WTC11 (cell line): ENCODE data around the gene HOXA13. TPM values are rescaled to one million over a fixed set of nuclear protein-coding genes. Genes with fewer than 3 reads are reported as not detected.
A peak's percentile ranks its signal among the peaks of the same experiment; 100 is the strongest.

Experiments used
- ATAC-seq: fragments of 200-7000 bp; cut with Tn5 transposase; 2 replicates; pipeline ENCODE4 v1.10.0; 2021; ENCODE audit warnings: mild to moderate bottlenecking, moderate library complexity
- CTCF ChIA-PET: fragments of 300-600 bp; sonication (Branson Sonifier 250); formaldehyde crosslinking; loops from one replicate; lab custom pipeline; 2021; ENCODE audit warnings: antibody characterized with exemption; lab: Charles Lee
- POLR2A ChIA-PET: fragments of 350-600 bp; sonication (Branson Sonifier 250); formaldehyde crosslinking; loops from one replicate; lab custom pipeline; 2021; ENCODE audit warnings: antibody characterized with exemption; lab: Charles Lee
- DNase-seq: peaks from one replicate; pipeline ENCODE4 v3.0.0; 2021; ENCODE audit warnings: low spot score
- H3K27ac Mint-ChIP-seq: 2 replicates; pipeline ENCODE4 v1.8.0; 2021; ENCODE audit warnings: mixed read lengths
- H3K27me3 Mint-ChIP-seq: 2 replicates; pipeline ENCODE4 v1.8.0; 2021; ENCODE audit warnings: low read depth, mild to moderate bottlenecking, moderate library complexity, mixed read lengths
- H3K36me3 Mint-ChIP-seq: 2 replicates; pipeline ENCODE4 v1.8.0; 2021; ENCODE audit warnings: mixed read lengths
- H3K4me1 Mint-ChIP-seq: 2 replicates; pipeline ENCODE4 v1.8.0; 2022; ENCODE audit warnings: mixed read lengths
- H3K4me3 Mint-ChIP-seq: 2 replicates; pipeline ENCODE4 v1.8.0; 2021; ENCODE audit warnings: mild to moderate bottlenecking, moderate library complexity, mixed read lengths
- H3K9me3 Mint-ChIP-seq: 2 replicates; pipeline ENCODE4 v1.8.0; 2021; ENCODE audit warnings: mixed read lengths
- AFF4 ChIP-seq: sonication (generic); formaldehyde crosslinking; IDR thresholded peaks from 2 replicates; pipeline ENCODE4 v1.8.1; 2023; ENCODE audit warnings: mild to moderate bottlenecking, missing genetic modification reagents, borderline replicate concordance
- ATF1 ChIP-seq: sonication (generic); formaldehyde crosslinking; IDR thresholded peaks from 2 replicates; pipeline ENCODE4 v1.8.1; 2023; ENCODE audit warnings: mild to moderate bottlenecking, moderate library complexity, missing genetic modification reagents
- CREM ChIP-seq: sonication (generic); formaldehyde crosslinking; IDR thresholded peaks from 2 replicates; pipeline ENCODE4 v1.8.1; 2022; ENCODE audit warnings: mild to moderate bottlenecking, missing genetic modification reagents, moderate library complexity
- EMX1 ChIP-seq: fragments of 250-450 bp; sonication (Bioruptor Pico); IDR thresholded peaks from 2 replicates; pipeline ENCODE4 v1.8.0; 2021; ENCODE audit warnings: mild to moderate bottlenecking
- FOXK1 ChIP-seq: sonication (generic); formaldehyde crosslinking; IDR thresholded peaks from 2 replicates; pipeline ENCODE4 v1.8.0; 2022; ENCODE audit warnings: mild to moderate bottlenecking, moderate library complexity, missing genetic modification reagents
- FOXP1 ChIP-seq: sonication (generic); formaldehyde crosslinking; IDR thresholded peaks from 2 replicates; pipeline ENCODE4 v1.8.0; 2022; ENCODE audit warnings: missing genetic modification reagents, mild to moderate bottlenecking, moderate library complexity, borderline replicate concordance
- GABPB1 ChIP-seq: sonication (generic); formaldehyde crosslinking; IDR thresholded peaks from 2 replicates; pipeline ENCODE4 v1.8.1; 2023; ENCODE audit warnings: mild to moderate bottlenecking, missing genetic modification reagents
- HMGA2 ChIP-seq: fragments of 250-450 bp; sonication (Bioruptor Pico); IDR thresholded peaks from 2 replicates; pipeline ENCODE4 v1.4.0; 2021; ENCODE audit warnings: mild to moderate bottlenecking, moderate library complexity
- HMGXB4 ChIP-seq: sonication (generic); formaldehyde crosslinking; IDR thresholded peaks from 2 replicates; pipeline ENCODE4 v1.8.1; 2023; ENCODE audit warnings: mild to moderate bottlenecking, moderate library complexity, missing genetic modification reagents
- IRF2 ChIP-seq: sonication (generic); formaldehyde crosslinking; IDR thresholded peaks from 2 replicates; pipeline ENCODE4 v1.8.0; 2022; ENCODE audit warnings: low read depth, missing genetic modification reagents, borderline replicate concordance
- NFATC4 ChIP-seq: fragments of 250-450 bp; sonication (Bioruptor Pico); IDR thresholded peaks from 2 replicates; pipeline ENCODE4 v1.9.0; 2021; ENCODE audit warnings: mild to moderate bottlenecking
- NFYB ChIP-seq: sonication (generic); formaldehyde crosslinking; conservative IDR thresholded peaks from 2 replicates; pipeline ENCODE4 v1.8.0; 2022; ENCODE audit warnings: low read depth, missing genetic modification reagents
- TEAD1 ChIP-seq: sonication (generic); formaldehyde crosslinking; IDR thresholded peaks from 2 replicates; pipeline ENCODE4 v1.8.0; 2022; ENCODE audit warnings: mild to moderate bottlenecking, missing genetic modification reagents
- ZBTB21 ChIP-seq: sonication (generic); formaldehyde crosslinking; IDR thresholded peaks from 2 replicates; pipeline ENCODE4 v1.8.1; 2023; ENCODE audit warnings: mild to moderate bottlenecking, missing genetic modification reagents, borderline replicate concordance
- ZMAT4 ChIP-seq: fragments of 250-450 bp; sonication (Bioruptor Pico); IDR thresholded peaks from 2 replicates; pipeline ENCODE4 v1.9.0; 2021; ENCODE audit warnings: mild to moderate bottlenecking
- ZNF219 ChIP-seq: sonication (generic); formaldehyde crosslinking; IDR thresholded peaks from 2 replicates; pipeline ENCODE4 v1.8.0; 2023; ENCODE audit warnings: missing genetic modification reagents, mild to moderate bottlenecking, borderline replicate concordance
- ZNF281 ChIP-seq: sonication (generic); formaldehyde crosslinking; IDR thresholded peaks from 2 replicates; pipeline ENCODE4 v1.8.0; 2023; ENCODE audit warnings: mild to moderate bottlenecking, missing genetic modification reagents
- ZNF416 ChIP-seq: fragments of 250-450 bp; sonication (Bioruptor Pico); IDR thresholded peaks from 2 replicates; pipeline ENCODE4 v1.9.0; 2021; ENCODE audit warnings: mild to moderate bottlenecking, inconsistent platforms
- ZNF532 ChIP-seq: fragments of 250-450 bp; sonication (Bioruptor Pico); IDR thresholded peaks from 2 replicates; pipeline ENCODE4 v1.9.0; 2021; ENCODE audit warnings: mild to moderate bottlenecking, borderline replicate concordance
- ZNF671 ChIP-seq: fragments of 250-450 bp; sonication (Bioruptor Pico); IDR thresholded peaks from 2 replicates; pipeline ENCODE4 v1.8.0; 2021; ENCODE audit warnings: mild to moderate bottlenecking
- total RNA-seq: library from RNA; stranded (reverse); gene quantifications from 3 replicates; pipeline ENCODE4 v1.2.3, GENCODE V29; 2021

The HOXA13 gene
- total RNA-seq, 1 experiment from 2014 or later: not detected

GRCh38 chr7:27221201-27221797 is 21.4 kb upstream of the HOXA13 start (continued):
- TF ChIP-seq ZBTB21 (no peak), TEAD1 (CRISPR knock-in tag) (no peak), IRF2 (CRISPR knock-in tag) (no peak)

- Mint-ChIP-seq H3K27ac (no peak overlapping the region), H3K4me1 (peaks cover 37% of the 10 kb centered on the region), H3K27me3 (peaks cover 100% of the 10 kb centered on the region), H3K4me3 (no peak overlapping the region)
- CTCF ChIA-PET: no interaction called here
- DNase-seq: no peak
- TF ChIP-seq ZNF532 (CRISPR knock-in tag) (no peak), IRF2 (CRISPR knock-in tag) (no peak), HMGXB4 (CRISPR knock-in tag) (no peak), ZNF671 (no peak), HMGA2 (CRISPR knock-in tag) (no peak), NFATC4 (CRISPR knock-in tag) (no peak)
- TF ChIP-seq, all 79 proteins: peak for 0
- H3K36me3 Mint-ChIP-seq: no peaks in the 10 kb centered on the region
- no peaks in the 10 kb centered on the region for H3K9me3 Mint-ChIP-seq
- peak; percentile 66 for ATAC-seq
- POLR2A ChIA-PET: no interaction called here
Observed at GRCh38 chr7:27220440-27220955, 20.6 kb upstream of the HOXA13 start.

GRCh38 chr7:27219821-27220220 is 19.9 kb upstream of the HOXA13 start:
- no peaks in the 10 kb centered on the region for H3K36me3 Mint-ChIP-seq
- H3K27me3 Mint-ChIP-seq: peaks cover 100% of the 10 kb centered on the region
- H3K9me3 Mint-ChIP-seq: no peaks in the 10 kb centered on the region
- no peak overlapping the region for H3K4me3 Mint-ChIP-seq
- H3K27ac Mint-ChIP-seq: no peak overlapping the region
- CTCF ChIA-PET: no interaction called here
- peaks cover 38% of the 10 kb centered on the region for H3K4me1 Mint-ChIP-seq
- POLR2A ChIA-PET: no interaction called here
- DNase-seq (no peak), ATAC-seq (no peak)
- TF ChIP-seq AFF4 (CRISPR knock-in tag) (no peak), ZNF219 (no peak), ZNF281 (CRISPR knock-in tag) (no peak), ZNF416 (CRISPR knock-in tag) (no peak), NFYB (no peak), HMGA2 (CRISPR knock-in tag) (no peak), CREM (CRISPR knock-in tag) (no peak), ATF1 (no peak), EMX1 (CRISPR knock-in tag) (no peak), FOXK1 (CRISPR knock-in tag) (no peak), NFATC4 (CRISPR knock-in tag) (no peak), FOXP1 (CRISPR knock-in tag) (no peak), ZMAT4 (CRISPR knock-in tag) (no peak), GABPB1 (CRISPR knock-in tag) (no peak)
